Activated CD4-positive, alpha-beta T cell treated with anti-CD3 and anti-CD28 coated beads for 4 hours (primary cell): Measurements from ENCODE around the gene NBPF20.
"Not testable (repeated sequence)": the region's sequence is repeated elsewhere in the genome, so short reads cannot be mapped to it uniquely, and the experiment has no call there.

ENCODE experiments used
- DNase-seq, 2 donors: peaks; one replicate each; pipeline ENCODE4 v3.0.0-alpha.2; 2020

The NBPF20 gene, protein sequence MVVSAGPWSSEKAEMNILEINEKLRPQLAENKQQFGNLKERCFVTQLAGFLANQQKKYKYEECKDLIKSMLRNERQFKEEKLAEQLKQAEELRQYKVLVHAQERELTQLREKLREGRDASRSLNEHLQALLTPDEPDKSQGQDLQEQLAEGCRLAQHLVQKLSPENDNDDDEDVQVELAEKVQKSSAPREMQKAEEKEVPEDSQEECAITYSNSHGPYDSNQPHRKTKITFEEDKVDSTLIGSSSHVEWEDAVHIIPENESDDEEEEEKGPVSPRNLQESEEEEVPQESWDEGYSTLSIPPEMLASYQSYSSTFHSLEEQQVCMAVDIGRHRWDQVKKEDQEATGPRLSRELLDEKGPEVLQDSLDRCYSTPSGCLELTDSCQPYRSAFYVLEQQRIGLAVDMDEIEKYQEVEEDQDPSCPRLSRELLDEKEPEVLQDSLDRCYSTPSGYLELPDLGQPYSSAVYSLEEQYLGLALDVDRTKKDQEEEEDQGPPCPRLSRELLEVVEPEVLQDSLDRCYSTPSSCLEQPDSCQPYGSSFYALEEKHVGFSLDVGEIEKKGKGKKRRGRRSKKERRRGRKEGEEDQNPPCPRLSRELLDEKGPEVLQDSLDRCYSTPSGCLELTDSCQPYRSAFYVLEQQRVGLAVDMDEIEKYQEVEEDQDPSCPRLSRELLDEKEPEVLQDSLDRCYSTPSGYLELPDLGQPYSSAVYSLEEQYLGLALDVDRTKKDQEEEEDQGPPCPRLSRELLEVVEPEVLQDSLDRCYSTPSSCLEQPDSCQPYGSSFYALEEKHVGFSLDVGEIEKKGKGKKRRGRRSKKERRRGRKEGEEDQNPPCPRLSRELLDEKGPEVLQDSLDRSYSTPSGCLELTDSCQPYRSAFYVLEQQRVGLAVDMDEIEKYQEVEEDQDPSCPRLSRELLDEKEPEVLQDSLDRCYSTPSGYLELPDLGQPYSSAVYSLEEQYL (N-terminal part only)

DNA sequence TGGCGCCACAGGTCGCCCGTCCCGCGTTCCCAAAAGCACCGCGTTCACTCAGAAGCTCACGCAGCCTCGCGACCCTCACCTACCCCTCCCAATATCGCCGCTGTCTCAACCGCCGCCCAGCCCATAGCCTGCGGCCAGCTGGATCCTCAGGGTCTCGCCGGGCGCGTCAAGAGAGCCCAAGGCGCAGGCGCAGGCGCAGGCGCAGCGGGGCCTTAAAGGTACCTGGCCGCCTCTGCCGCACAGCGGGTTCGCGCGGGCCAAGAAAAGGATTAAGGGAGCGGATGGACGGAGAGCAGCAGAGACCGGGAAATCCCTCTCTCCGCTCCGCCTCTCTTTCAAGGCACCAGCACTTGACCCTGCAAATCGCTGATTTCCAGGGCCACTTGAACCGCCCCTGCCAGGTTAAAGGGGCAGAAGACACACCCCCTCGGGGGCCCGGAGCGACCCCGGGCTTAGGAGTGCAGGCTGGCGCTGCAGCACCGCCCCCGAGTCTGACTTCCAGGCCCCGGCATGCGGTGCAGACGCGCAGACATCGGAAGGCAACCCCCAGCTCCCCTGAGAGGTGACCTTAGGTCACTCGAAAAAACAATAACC, at the start of gene NBPF20:
Gene NBPF20, minus strand, starts transcription at position 168 of the 594 bp plus-strand sequence. CDS start 20,331 bp downstream, outside the sequence.
- peak; percentile 73 to 74 for DNase-seq

DNA sequence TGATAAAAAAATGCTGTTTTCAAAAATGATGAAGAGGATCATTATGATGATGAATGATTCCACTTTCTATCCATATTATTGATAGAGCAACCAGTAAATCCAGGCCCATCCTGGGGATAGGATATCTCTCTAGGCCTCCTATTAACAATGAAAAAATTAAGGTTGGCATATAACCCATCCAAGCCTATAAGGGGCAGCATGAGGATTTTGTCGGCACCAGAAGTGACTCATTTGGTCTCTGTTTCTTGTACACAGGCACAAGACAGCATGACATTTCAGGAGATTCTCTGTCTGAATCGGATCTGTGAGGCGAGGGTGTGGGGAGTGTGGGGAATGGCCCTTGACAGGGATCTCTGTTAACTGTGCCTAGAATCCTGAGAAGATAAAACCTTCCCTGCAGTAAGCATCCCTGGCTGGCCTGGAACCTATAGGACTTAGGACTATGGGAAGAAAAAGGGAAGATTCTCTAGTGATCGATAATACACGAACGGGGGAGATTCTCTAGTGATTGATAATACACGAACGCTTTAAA, 49.5 kb upstream of the NBPF20 start:
- DNase-seq, result not testable (repeated sequence)

DNA sequence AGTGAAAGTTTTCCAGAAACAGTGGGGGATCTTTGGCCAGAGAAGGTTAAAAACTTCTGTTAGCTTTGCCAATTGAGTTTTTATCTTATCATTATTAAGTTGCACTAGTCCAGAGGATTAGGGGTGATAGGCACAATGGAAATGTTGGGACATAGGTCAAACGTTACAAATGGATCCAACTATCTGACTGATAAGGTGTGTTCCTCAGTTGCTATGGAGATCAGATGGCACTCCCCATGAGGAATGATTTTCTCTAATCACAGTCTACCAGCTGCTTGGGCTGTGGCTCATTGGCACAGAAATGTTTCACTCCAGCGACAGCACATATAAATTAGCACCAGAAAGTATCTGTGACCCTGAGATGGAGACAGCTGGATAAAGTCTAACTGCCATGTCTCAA, 47.3 kb upstream of the NBPF20 start:
- DNase-seq, result not testable (repeated sequence)

DNA sequence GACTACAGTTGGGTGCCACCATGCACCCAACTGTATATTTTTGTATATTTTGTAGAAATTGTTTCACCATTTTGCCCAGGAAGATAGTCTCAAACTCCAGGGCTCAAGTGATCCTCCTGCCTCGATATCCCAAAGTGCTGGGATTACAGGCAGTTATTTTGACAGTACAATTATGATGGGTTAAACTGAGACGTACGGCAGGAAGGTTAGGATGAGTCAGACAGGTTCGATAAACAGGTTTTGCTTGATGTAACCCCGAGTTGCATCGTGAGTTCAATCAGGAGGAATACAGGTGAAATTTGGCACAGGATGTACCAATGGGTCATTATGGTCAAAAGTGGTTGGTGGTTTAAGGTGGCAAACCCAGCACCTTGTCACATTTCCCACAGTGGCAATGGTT, 46.0 kb upstream of the NBPF20 start:
- not testable (repeated sequence) for DNase-seq

- peak; percentile 52 to 70 for DNase-seq
Measured at GRCh38 chr1:145465405-145466144, 40.2 kb upstream of the NBPF20 start.

GRCh38 chr1:145464708-145465336, 39.4 kb upstream of the NBPF20 start:
- not testable (repeated sequence) for DNase-seq

GRCh38 chr1:145464017-145464416, 38.6 kb upstream of the NBPF20 start:
- not testable (repeated sequence) for DNase-seq

- not testable (repeated sequence) for DNase-seq
Measured at GRCh38 chr1:145460684-145461083, 35.3 kb upstream of the NBPF20 start.

DNA sequence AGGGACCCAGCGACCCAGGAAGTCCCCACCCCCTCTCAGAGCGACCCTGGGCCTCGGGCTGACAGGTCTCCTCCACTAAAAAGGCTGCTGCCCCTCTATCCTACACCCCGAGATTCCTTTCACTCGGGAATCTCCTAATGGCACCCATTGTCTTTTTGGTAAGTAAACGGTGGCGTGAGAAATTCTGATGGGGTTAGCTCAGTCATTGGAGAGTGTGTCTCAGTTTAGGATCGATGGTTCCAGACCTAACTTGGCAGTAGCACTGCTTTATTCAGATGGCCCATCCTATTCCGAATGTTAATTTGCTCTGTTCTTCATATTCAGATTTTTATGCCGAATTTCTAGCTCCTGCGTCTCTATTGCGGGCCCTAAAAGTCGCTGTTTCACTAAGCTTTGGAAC, 34.6 kb upstream of the NBPF20 start:
- not testable (repeated sequence) for DNase-seq

- DNase-seq, result not testable (repeated sequence)
Measured at GRCh38 chr1:145459591-145459990, 34.2 kb upstream of the NBPF20 start.

DNA sequence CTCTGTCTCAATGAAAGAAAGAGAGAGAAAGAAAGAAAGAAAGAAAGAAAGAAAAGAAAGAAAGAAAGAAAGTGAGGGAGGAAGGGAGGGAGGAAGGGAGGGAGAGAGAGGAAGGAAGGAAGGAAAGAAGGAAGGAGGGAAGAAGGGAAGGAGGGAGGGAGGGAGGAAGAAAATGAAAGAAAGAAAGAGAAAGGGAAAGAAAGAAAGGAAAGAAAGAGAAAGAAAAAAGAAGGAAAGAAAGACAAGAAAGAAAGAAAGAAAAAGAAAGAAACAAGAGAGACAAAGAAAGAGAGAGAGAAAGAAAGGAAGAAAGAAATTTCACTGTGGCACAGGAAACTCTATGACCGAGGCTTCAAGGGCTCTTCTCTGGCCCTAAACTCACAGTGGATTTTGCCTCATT, 33.7 kb upstream of the NBPF20 start:
- not testable (repeated sequence) for DNase-seq

DNA sequence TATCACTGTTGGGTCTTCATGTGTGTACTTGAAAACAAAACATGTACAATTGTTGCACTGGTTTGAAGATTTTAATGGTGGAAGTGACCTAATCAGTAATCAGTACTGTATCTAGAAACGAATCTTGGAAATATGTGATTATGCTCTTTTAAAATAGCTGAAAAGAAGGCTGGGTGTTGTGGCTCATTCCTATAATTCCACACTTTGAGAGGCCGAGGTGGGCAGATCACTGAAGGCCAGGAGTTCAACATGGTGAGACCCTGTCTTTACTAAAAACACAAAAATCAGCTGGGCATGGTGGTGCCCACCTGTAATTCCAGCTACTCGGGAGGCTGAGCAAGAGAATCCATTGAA, 29.4 kb upstream of the NBPF20 start:
- not testable (repeated sequence) for DNase-seq

- not testable (repeated sequence) for DNase-seq
Measured at GRCh38 chr1:145453873-145454823, 28.7 kb upstream of the NBPF20 start.

DNA sequence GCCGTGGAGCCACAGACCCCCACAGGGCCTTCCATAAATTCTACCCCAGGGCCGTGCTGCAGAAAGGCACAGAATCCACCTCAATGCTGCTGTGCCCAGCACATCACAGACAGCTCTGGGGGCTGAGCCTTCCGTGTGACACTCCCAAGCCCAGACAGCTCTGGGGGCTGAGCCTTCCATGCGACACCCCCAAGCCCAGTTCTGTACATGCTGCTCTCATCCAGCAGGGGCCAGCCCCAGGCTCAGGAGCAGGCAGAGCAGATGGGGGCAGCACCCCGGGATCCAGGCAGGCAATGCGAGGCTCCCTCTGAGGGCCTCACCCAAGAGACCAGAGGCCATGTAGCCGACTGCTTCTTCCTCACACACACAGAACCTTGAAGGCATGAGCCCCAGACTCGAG, 27.1 kb upstream of the NBPF20 start:
- DNase-seq, result not testable (repeated sequence)

- not testable (repeated sequence) for DNase-seq
Measured at GRCh38 chr1:145451914-145452313, 26.5 kb upstream of the NBPF20 start.

DNA sequence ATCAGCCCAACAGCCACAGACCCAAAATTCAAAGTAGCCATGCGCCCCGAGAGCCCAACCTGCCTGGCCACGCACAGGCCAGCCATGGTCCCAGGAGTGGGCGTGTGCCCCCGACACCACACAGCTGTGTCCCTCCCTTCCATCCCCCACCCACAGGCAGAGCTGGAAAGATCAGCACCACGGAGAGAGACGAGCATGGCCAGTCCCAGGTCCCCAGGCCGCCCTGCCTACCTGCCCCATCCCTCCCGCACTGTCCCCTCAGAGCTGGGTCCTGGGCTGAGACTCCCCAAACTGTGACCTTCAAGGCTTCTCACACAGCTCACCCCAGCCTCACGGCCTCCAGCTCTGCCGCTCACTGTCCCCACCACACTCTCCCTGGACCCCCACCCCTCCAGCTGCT, 19.8 kb upstream of the NBPF20 start:
- not testable (repeated sequence) for DNase-seq

- not testable (repeated sequence) for DNase-seq
Measured at GRCh38 chr1:145442340-145442739, 16.9 kb upstream of the NBPF20 start.

DNA sequence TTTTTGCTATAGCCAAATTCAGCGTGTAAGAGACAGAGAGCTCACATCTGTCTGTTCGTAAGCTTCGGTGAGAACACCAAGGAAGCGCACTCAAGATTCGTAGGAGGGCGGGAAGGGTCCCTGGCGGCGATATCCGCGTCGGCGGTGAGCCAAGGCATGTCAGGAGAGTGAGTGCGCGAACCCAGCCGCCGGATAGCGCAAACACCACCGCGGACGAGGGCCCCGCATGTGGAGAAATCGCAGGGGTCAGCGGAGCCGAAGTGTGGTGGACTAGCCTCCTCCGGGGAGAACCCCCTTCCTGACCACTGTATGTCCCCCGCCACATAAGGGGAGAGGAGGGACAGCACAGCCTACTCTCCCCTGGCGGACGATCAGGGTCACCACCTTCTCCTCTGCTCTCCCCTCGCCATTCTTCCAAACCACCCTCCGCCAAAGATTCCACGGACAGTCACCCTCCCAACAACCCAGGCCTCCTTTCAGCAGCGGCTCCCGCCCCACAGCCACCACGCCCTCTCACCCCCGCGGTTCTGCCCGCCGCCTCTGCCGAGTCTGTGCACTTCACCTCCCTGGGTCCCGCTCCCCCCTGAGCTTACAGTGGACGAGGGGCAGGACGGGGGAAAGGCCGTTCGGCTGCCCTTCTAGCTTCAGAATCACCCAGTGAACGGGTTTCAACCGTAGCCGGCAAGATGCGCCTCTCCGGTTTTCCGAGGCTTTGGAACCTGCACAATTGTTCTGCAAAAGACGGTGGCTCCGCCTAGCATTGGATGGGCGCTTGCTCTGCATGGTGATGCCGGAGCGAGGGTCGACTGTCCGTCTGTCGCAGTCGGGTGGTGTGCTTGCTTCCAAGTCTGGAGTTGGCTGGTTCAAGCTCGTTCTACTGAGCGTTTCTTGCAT, 6.2 kb upstream of the NBPF20 start:
- peak in 1 of 2 donors; percentile 1 for DNase-seq

- DNase-seq, result not testable (repeated sequence)
Measured at GRCh38 chr1:145430830-145431229, 5.4 kb upstream of the NBPF20 start.
